ENCODE results near the gene BLOC1S5. TPM values are rescaled to one million over a fixed set of nuclear protein-coding genes. Genes with fewer than 3 reads are reported as not detected.

Gene BLOC1S5
- total RNA-seq, 4 donors from 2014 or later: 10.7 to 15.3 (median 11.6) TPM

DNA sequence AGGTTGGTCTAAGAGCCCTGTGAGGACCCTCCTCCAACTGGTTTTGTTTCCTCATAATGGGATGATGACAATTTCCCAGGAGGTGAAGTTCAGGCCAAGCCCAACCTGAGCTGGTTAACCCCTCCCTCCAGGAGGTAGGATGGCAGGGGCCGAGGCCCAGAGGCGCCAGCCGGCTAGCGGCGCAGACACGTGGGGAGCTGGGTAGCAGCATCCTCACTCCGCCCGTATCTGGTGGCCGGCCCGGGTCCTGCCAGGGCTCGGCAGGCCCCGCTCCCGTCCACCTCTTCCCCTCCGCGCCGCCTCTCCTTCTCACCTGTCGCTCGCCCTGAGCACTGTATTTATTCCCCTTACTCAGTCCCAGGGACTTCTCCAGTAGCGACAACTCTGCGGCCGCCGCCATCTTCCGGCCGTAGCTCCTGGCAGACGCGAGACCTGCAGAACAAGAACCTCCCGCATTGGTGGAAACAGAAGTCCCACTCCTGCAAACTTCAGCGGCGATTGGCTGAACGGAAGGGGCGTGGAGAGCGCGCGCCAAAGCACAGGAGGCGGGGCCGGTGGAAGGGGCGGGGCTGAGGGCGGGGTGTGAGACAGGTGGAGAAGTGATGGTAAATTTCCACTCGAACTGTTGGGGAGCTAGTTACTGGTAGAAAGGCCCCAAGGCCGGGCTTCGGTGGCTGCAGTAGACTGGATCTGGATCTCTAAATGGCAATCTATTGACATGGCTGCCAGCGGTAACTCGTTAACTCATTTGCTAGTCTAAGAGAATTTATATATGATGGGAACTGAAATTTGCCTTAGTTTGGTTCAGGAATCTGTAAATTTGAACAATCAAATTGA, 38.2 kb upstream of the BLOC1S5 start, which contains the start of gene EEF1E1:
TSS of gene EEF1E1 (minus strand) at position 427 of the 837 bp plus-strand sequence. CDS start at position 400, 27 bp downstream.
- Histone ChIP-seq H3K27ac (peak within 1 kb of the TSS in 2 of 4 donors; percentile 74 to 75), H3K36me3 (no peaks in the 10 kb centered on the region), H3K4me3 (peak within 1 kb of the TSS; percentile 63 to 91 (median 76)), H3K27me3 (peaks cover 0 to 8% of the 10 kb centered on the region in 2 donors), H3K4me1 (peaks cover 0 to 23% (median 3%) of the 10 kb centered on the region in 4 donors), H3K9me3 (no peaks in the 10 kb centered on the region)
- peak in 1 of 2 donors; percentile 69 for TF ChIP-seq EP300 (IDR thresholded peaks at IDR 0.05)
- TF ChIP-seq POLR2A (IDR thresholded peaks at IDR 0.05): peak in 1 of 2 donors; percentile 38
- peak in 1 of 5 experiments; percentile 16 for TF ChIP-seq CTCF (IDR thresholded peaks at IDR 0.05)
- peak; percentile 83 to 94 for DNase-seq (ENCODE audit: low spot score in 2 of 2)
- WGBS, 2 donors: 2 to 3% methylated on average over 37 to 43 of the region's 43 CpGs

GRCh38 chr6:8100159-8100854, 36.1 kb upstream of the BLOC1S5 start:
- Histone ChIP-seq H3K9me3 (no peaks in the 10 kb centered on the region), H3K27ac (no peak overlapping the region), H3K4me3 (no peak overlapping the region), H3K4me1 (peaks cover 0 to 23% (median 3%) of the 10 kb centered on the region in 4 donors), H3K36me3 (peaks cover 0 to 19% (median 0%) of the 10 kb centered on the region in 3 donors), H3K27me3 (no peaks in the 10 kb centered on the region)
- no peak for TF ChIP-seq CTCF (IDR thresholded peaks at IDR 0.05)
- no peak for TF ChIP-seq EP300 (IDR thresholded peaks at IDR 0.05)
- TF ChIP-seq POLR2A (IDR thresholded peaks at IDR 0.05): no peak
- 94% methylated on average over 8 of the region's 8 CpGs for WGBS, 2 donors
- no peak for DNase-seq (ENCODE audit: low spot score in 2 of 2)

DNA sequence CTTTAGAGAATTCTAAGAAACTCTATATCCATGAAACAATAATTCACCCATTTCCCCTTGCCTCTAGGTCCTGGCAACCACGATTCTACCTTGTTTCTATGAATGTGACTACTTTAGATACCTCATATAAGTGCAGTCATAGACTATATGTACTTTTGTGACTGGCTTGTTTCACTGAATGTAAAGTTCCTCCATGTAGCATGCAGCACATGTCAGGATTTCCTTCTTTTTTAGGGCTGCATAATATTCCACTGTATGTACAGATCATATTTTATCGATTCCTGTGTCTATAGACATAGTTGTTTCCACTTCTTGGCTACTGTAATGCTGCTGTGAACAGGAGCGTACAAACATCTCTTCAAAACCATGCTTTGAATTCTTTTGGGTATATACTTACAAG, 26.5 kb upstream of the BLOC1S5 start:
- no peak overlapping the region for H3K4me3 ChIP-seq
- DNase-seq (ENCODE audit: low spot score in 2 of 2): no peak
- no peak for TF ChIP-seq POLR2A (IDR thresholded peaks at IDR 0.05)
- peaks cover 0 to 74% (median 0%) of the 10 kb centered on the region in 3 donors for H3K36me3 ChIP-seq
- 96 to 98% methylated on average over 3 of the region's 3 CpGs for WGBS, 2 donors
- H3K9me3 ChIP-seq: no peaks in the 10 kb centered on the region
- H3K27me3 ChIP-seq: no peaks in the 10 kb centered on the region
- H3K27ac ChIP-seq: no peak overlapping the region
- H3K4me1 ChIP-seq: no peaks in the 10 kb centered on the region

- Histone ChIP-seq H3K27ac (no peak overlapping the region), H3K4me3 (no peak overlapping the region), H3K36me3 (peaks cover 0 to 56% (median 0%) of the 10 kb centered on the region in 3 donors), H3K27me3 (no peaks in the 10 kb centered on the region), H3K9me3 (no peaks in the 10 kb centered on the region), H3K4me1 (peaks cover 0 to 13% (median 0%) of the 10 kb centered on the region in 4 donors)
- DNase-seq (ENCODE audit: low spot score in 2 of 2): no peak
- WGBS, 2 donors: 88 to 89% methylated on average over 2 of the region's 2 CpGs
- TF ChIP-seq POLR2A (IDR thresholded peaks at IDR 0.05): no peak
- TF ChIP-seq CTCF (IDR thresholded peaks at IDR 0.05): no peak
- TF ChIP-seq EP300 (IDR thresholded peaks at IDR 0.05): no peak
Measured at GRCh38 chr6:8088886-8089285, 24.7 kb upstream of the BLOC1S5 start.

DNA sequence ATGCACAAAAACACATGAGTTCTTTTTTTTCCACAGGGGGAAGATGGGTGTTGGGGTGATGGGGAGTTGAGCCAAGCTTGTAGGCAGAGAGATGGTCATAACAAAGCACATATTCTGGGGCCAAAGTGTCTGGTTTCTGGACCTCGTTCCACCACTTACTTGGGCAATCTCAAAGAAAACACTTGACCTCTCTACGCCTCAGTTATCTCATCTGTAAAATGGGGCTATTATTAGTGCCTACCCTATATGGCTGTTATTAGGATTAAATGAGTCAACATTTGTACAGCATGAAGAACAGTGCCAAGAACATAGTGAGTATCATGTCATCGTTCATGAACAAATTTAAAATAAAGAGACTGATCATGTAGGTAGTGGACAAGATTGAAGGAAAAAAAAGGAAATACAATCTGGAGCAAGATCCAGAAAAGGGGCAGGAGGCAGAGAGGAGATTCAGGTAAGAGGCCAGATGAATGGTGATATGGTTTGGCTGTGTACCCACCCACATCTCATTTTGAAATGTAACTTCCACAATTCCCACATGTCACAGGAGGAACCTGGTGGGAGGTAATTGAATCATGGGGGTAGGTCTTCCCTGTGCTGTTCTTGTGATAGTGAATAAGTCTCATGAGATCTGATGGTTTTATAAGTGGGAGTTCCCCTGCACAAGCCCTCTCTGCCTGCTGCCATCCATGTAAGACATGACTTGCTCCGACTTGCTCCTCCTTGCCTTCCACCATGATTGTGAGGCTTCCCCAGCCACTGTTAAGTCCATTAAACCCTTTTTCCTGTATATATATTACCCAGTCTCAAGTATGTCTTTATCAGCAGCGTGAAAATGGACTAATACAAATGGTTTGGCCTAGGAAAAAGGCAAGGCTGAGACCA, 23.9 kb upstream of the BLOC1S5 start:
- Histone ChIP-seq H3K9me3 (no peaks in the 10 kb centered on the region), H3K4me1 (peaks cover 0 to 21% (median 0%) of the 10 kb centered on the region in 4 donors), H3K27ac (no peak overlapping the region), H3K4me3 (no peak overlapping the region), H3K36me3 (peaks cover 0 to 53% (median 0%) of the 10 kb centered on the region in 3 donors), H3K27me3 (no peaks in the 10 kb centered on the region)
- 88 to 100% methylated on average over 5 of the region's 5 CpGs for WGBS, 2 donors
- no peak for TF ChIP-seq POLR2A (IDR thresholded peaks at IDR 0.05)
- no peak for TF ChIP-seq EP300 (IDR thresholded peaks at IDR 0.05)
- no peak for TF ChIP-seq CTCF (IDR thresholded peaks at IDR 0.05)
- DNase-seq (ENCODE audit: low spot score in 2 of 2): no peak

Measured in tibial nerve (tissue), 4 donors.